Posterior vena cava (tissue), 2 donors: Measurements from ENCODE around the gene CLEC18A. TPM values are rescaled to one million over a fixed set of nuclear protein-coding genes. Genes with fewer than 3 reads are reported as not detected.
"Not testable (repeated sequence)": the region's sequence is repeated elsewhere in the genome, so short reads cannot be mapped to it uniquely, and the experiment has no call there.

ENCODE experiments used
- DNase-seq: peaks from one replicate; pipeline ENCODE4 v3.0.0-alpha.2; 2020; ENCODE audit warnings: low spot score
- intact Hi-C, 2 donors: fragments of 100-400 bp; cut with DNase I; formaldehyde crosslinking; loops; one replicate each; pipeline versions ENCODE4 v1.14.1 to v1.14.2; 2022 to 2023
- microRNA-seq, 2 donors: library from miRNA; unstranded; fragments of <30 nt; microRNA quantifications; one replicate each; pipeline ENCODE4 v1.2.0, GENCODE V29; 2020 to 2021; ENCODE audit warnings: borderline microRNAs expressed in 2 of 2
- total RNA-seq, 2 donors: library from RNA; stranded (reverse); fragmentation: NEBNext Ultra II Directional; extraction: Animal tissue kit (Norgen Biotek cat#: 25700); gene quantifications; one replicate each; pipeline ENCODE4 v1.2.1, GENCODE V29; 2021
- donor health status: DM: yes; HTN: yes; CAD: no.
- donor health status: DM: yes; HTN: yes; CAD: no.

The CLEC18A gene
- total RNA-seq, 2 donors from 2014 or later: 0.43 TPM; not detected in 1

- intact Hi-C loops, DNase-seq: not testable (repeated sequence)
Observed at GRCh38 chr16:69999801-70000200, 48.7 kb downstream of the CLEC18A start.

GRCh38 chr16:70003511-70003910, 52.4 kb downstream of the CLEC18A start:
- intact Hi-C loops, DNase-seq: not testable (repeated sequence)

GRCh38 chr16:70008604-70009003, 57.5 kb downstream of the CLEC18A start:
- DNase-seq, intact Hi-C loops: not testable (repeated sequence)

- intact Hi-C loops, DNase-seq: not testable (repeated sequence)
Observed at GRCh38 chr16:70010615-70011014, 59.5 kb downstream of the CLEC18A start.

GRCh38 chr16:70011120-70011519, 60.0 kb downstream of the CLEC18A start:
- intact Hi-C loops, DNase-seq: not testable (repeated sequence)

- intact Hi-C loops: not testable (repeated sequence)
Observed at GRCh38 chr16:70012354-70012753, 61.2 kb downstream of the CLEC18A start.

GRCh38 chr16:70012951-70013350, 61.8 kb downstream of the CLEC18A start:
- intact Hi-C loops, DNase-seq: not testable (repeated sequence)

More at GRCh38 chr16:70012354-70012753, 61.2 kb downstream of the CLEC18A start:
- DNase-seq: not testable (repeated sequence)

Small RNA genes within 50 kb of the gene (microRNA-seq; reads per million reads assigned to microRNA genes)
- gene MIR140: 4,461 to 8,056 reads per million in 2 donors

Other genes starting within 250 kb of the CLEC18A start
- 10 to 100 TPM; 23.5 to 31.4 TPM for gene NQO1, start 224.8 kb upstream of the CLEC18A start, total RNA-seq
- gene NOB1, start 196.4 kb upstream of the CLEC18A start, total RNA-seq: 10 to 100 TPM; 24.2 to 25.3 TPM
- gene WWP2, start 189.0 kb upstream of the CLEC18A start, total RNA-seq: 10 to 100 TPM; 42.3 to 42.5 TPM
- gene PDPR, start 163.0 kb downstream of the CLEC18A start, total RNA-seq: 10 to 100 TPM; 26.0 to 28.8 TPM
- under 1 TPM in 1 of 2 donors, not detected in 1; 0.28 TPM for gene CLEC18C, start 222.5 kb downstream of the CLEC18A start, total RNA-seq